GM19023 (cell line): Measurements from ENCODE around the gene GPHA2.

Experiments used
- ATAC-seq: cut with Tn5 transposase; IDR thresholded peaks from one replicate; pipeline ENCODE4 v1.9.1; 2021; ENCODE audit warnings: mild to moderate bottlenecking, moderate library complexity; ENCODE audit not compliant: unreplicated experiment

The GPHA2 gene

GRCh38 chr11:64892838-64893193 lies 42.9 kb downstream of the GPHA2 start:
- no peak for ATAC-seq

GRCh38 chr11:64892411-64892831 lies 43.3 kb downstream of the GPHA2 start:
- ATAC-seq = no peak

DNA sequence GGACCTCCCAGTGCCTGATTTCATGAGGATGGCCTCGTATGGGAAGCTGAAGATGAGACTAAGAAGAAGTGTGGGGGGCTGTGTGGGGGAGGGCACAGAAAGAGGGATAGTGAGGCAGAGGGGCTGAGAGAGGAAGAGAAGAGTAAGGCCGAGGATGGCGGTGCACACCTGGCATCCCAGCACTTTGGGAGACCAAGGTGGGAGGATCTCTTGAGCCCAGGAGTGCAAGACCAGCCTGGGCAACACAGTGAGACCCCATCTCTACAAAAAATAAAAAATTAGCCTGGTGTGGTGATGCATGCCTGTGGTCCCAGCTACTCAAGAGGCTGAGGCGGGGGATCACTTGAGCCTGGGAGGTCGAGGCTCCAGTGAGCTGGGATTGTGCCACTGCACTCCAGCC lies 43.8 kb downstream of the GPHA2 start:
- no peak for ATAC-seq

GRCh38 chr11:64891215-64891848 lies 44.4 kb downstream of the GPHA2 start:
- no peak for ATAC-seq

GRCh38 chr11:64890522-64890939 lies 45.2 kb downstream of the GPHA2 start:
- no peak for ATAC-seq

DNA sequence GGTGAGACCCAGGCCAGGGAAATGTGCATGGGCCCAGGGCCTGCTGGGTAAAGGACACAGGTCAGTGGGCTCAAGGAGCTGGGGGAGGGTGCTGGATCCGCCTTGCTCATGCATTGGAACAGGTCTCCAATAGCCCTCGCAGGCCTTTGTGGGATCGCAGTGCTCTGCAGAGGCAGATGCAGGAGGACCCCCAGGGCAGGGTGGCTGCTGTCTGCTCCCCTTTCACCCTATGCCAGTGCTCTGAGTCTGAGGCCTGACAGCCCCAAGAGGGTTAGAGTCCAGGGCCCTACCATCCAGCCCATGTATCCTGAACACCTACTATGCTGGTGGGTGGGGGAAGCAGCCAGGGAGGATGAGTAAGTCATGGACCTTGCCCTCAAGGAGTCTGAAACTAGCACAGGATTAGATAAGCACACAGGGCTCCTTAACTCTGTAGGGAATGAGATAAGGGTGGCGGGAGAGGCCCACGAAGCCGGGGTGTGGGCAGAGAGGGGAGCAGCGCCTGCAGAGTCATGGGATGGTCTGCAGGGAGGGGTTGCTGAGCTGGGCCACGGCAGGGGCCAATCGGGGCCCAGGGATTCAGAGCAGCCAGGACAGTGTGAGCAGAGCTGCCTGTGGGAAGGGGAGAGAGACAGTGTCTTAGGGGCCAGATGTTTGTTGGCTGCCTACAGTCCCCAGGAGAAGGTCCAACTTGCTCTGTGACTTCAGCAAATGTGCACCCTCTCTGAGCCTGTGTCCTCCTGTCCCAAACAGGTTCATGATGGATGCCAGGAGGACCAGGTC lies 46.8 kb downstream of the GPHA2 start:
- no peak for ATAC-seq

DNA sequence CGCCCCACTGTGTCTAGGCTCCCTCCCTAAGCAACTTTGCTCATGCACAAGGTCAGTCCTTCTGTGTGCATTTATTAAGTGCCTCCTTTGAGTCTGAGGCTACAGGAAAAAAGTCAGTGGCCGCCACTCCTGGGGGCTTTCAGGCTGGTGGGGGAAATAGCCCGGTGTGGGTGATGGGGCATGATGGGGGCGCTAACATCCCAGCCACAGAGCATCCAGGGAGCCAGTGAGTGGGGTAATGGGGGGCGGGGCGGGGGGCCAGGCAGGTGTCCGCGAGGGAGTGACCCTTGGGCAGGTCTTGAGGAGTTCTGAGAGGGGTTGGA lies 47.3 kb downstream of the GPHA2 start:
- no peak for ATAC-seq

DNA sequence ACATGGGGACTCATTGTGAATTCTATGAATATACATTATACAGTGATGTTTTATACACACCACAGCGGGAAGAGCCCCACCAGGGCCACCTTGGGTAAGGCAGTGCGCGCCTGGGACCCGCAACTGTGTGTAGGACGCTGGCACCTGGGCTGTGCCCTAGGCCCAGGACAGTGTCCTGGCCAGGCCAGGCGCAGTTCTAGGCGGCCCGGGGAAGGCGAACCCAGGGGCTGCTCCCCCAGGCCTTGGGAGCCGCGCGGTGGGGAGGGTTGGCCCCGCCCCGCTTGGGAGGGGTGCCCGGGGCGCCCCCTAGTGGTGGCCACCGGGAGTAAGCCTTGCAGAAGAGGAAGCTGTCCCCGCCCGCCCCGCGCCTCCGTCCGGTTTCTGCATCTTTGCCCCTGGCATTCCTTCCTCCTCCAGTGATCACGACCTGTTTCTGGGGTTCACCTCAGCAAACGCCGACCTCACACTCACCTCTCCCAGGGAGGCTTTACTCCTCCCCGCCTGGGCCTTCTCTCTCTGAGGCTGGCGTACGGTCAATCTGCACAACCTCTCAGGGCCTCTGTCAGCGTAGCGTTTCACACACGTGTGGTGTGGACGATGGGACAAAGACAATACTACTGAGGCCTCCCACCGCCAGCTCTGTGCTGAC lies 47.8 kb downstream of the GPHA2 start:
- peak; percentile 88 for ATAC-seq

DNA sequence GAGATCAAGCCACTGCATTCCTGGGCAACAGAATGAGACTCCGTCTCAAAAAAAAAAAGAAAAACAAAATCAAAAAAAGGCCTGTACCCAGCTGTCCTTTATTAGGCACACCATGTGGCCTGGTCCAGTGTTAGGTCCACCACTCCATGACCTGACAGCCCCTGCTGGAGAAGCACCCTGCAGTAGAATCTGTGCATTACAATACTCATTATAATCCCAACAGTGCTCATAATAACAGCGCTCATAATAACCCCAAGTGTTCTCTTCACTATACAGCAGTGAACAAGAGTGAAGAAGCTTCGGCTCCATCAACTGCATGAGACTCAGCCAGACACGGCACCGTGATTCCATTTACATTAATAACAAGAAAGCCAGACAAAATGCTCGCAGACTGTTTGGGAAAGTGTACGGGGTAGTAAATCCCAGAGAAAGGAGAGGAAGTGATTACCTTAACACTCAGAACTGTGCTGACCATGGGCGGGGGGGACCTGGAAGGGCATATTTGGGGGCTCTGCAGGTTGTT lies 48.4 kb downstream of the GPHA2 start:
- ATAC-seq = no peak

- no peak for ATAC-seq
Measured at GRCh38 chr11:64885367-64886286, 50.1 kb downstream of the GPHA2 start.
